WTC11 (cell line): Measurements from ENCODE around the gene FKBP14. TPM values are rescaled to one million over a fixed set of nuclear protein-coding genes. Genes with fewer than 3 reads are reported as not detected.

ENCODE experiments used
- ATAC-seq: fragments of 200-7000 bp; cut with Tn5 transposase; 2 replicates; pipeline ENCODE4 v1.10.0; 2021; ENCODE audit warnings: mild to moderate bottlenecking, moderate library complexity
- CTCF ChIA-PET: fragments of 300-600 bp; sonication (Branson Sonifier 250); formaldehyde crosslinking; loops from one replicate; lab custom pipeline; 2021; ENCODE audit warnings: antibody characterized with exemption; lab: Charles Lee
- POLR2A ChIA-PET: fragments of 350-600 bp; sonication (Branson Sonifier 250); formaldehyde crosslinking; loops from one replicate; lab custom pipeline; 2021; ENCODE audit warnings: antibody characterized with exemption; lab: Charles Lee
- DNase-seq: peaks from one replicate; pipeline ENCODE4 v3.0.0; 2021; ENCODE audit warnings: low spot score
- H3K27ac Mint-ChIP-seq: 2 replicates; pipeline ENCODE4 v1.8.0; 2021; ENCODE audit warnings: mixed read lengths
- H3K27me3 Mint-ChIP-seq: 2 replicates; pipeline ENCODE4 v1.8.0; 2021; ENCODE audit warnings: low read depth, mild to moderate bottlenecking, moderate library complexity, mixed read lengths
- H3K36me3 Mint-ChIP-seq: 2 replicates; pipeline ENCODE4 v1.8.0; 2021; ENCODE audit warnings: mixed read lengths
- H3K4me1 Mint-ChIP-seq: 2 replicates; pipeline ENCODE4 v1.8.0; 2022; ENCODE audit warnings: mixed read lengths
- H3K4me3 Mint-ChIP-seq: 2 replicates; pipeline ENCODE4 v1.8.0; 2021; ENCODE audit warnings: mild to moderate bottlenecking, moderate library complexity, mixed read lengths
- H3K9me3 Mint-ChIP-seq: 2 replicates; pipeline ENCODE4 v1.8.0; 2021; ENCODE audit warnings: mixed read lengths
- ARID4B ChIP-seq: sonication (generic); formaldehyde crosslinking; IDR thresholded peaks from 2 replicates; pipeline ENCODE4 v1.8.0; 2023; ENCODE audit warnings: missing genetic modification reagents, mild to moderate bottlenecking, borderline replicate concordance
- ATF2 ChIP-seq: sonication (generic); formaldehyde crosslinking; IDR thresholded peaks from 2 replicates; pipeline ENCODE4 v1.8.1; 2022; ENCODE audit warnings: low read depth, missing genetic modification reagents, borderline replicate concordance
- CREB1 ChIP-seq: sonication (generic); formaldehyde crosslinking; IDR thresholded peaks from 2 replicates; pipeline ENCODE4 v1.8.0; 2023; ENCODE audit warnings: mild to moderate bottlenecking, missing genetic modification reagents
- EMX1 ChIP-seq: fragments of 250-450 bp; sonication (Bioruptor Pico); IDR thresholded peaks from 2 replicates; pipeline ENCODE4 v1.8.0; 2021; ENCODE audit warnings: mild to moderate bottlenecking
- IRF1 ChIP-seq: sonication (generic); formaldehyde crosslinking; IDR thresholded peaks from 2 replicates; pipeline ENCODE4 v1.8.0; 2023; ENCODE audit warnings: missing genetic modification reagents
- MYBL2 ChIP-seq: sonication (generic); formaldehyde crosslinking; IDR thresholded peaks from 2 replicates; pipeline ENCODE4 v1.8.1; 2023; ENCODE audit warnings: mild to moderate bottlenecking, moderate library complexity, missing genetic modification reagents
- RELA ChIP-seq: sonication (generic); formaldehyde crosslinking; IDR thresholded peaks from 2 replicates; pipeline ENCODE4 v1.8.1; 2022; ENCODE audit warnings: missing genetic modification reagents, mild to moderate bottlenecking, borderline replicate concordance
- RORB ChIP-seq: fragments of 250-450 bp; sonication (Bioruptor Pico); IDR thresholded peaks from 2 replicates; pipeline ENCODE4 v1.9.0; 2021; ENCODE audit warnings: mild to moderate bottlenecking
- SMAD3 ChIP-seq: sonication (generic); formaldehyde crosslinking; IDR thresholded peaks from 2 replicates; pipeline ENCODE4 v1.8.0; 2022; ENCODE audit warnings: missing genetic modification reagents, mild to moderate bottlenecking, borderline replicate concordance
- TEAD1 ChIP-seq: sonication (generic); formaldehyde crosslinking; IDR thresholded peaks from 2 replicates; pipeline ENCODE4 v1.8.0; 2022; ENCODE audit warnings: mild to moderate bottlenecking, missing genetic modification reagents
- ZNF219 ChIP-seq: sonication (generic); formaldehyde crosslinking; IDR thresholded peaks from 2 replicates; pipeline ENCODE4 v1.8.0; 2023; ENCODE audit warnings: missing genetic modification reagents, mild to moderate bottlenecking, borderline replicate concordance
- ZNF281 ChIP-seq: sonication (generic); formaldehyde crosslinking; IDR thresholded peaks from 2 replicates; pipeline ENCODE4 v1.8.0; 2023; ENCODE audit warnings: mild to moderate bottlenecking, missing genetic modification reagents
- ZNF396 ChIP-seq: fragments of 250-450 bp; sonication (Bioruptor Pico); IDR thresholded peaks from 2 replicates; pipeline ENCODE4 v1.8.0; 2021; ENCODE audit warnings: mild to moderate bottlenecking, moderate library complexity, borderline replicate concordance
- ZSCAN18 ChIP-seq: fragments of 250-450 bp; sonication (Bioruptor Pico); IDR thresholded peaks from 2 replicates; pipeline ENCODE4 v2.1.2; 2022; ENCODE audit warnings: mild to moderate bottlenecking, moderate library complexity
- total RNA-seq: library from RNA; stranded (reverse); gene quantifications from 3 replicates; pipeline ENCODE4 v1.2.3, GENCODE V29; 2021

FKBP14 gene
- total RNA-seq, 1 experiment from 2014 or later = 23.0 TPM

GRCh38 chr7:29995652-29996051 lies 30.9 kb downstream of the FKBP14 start:
- Mint-ChIP-seq H3K36me3 (peaks cover 27% of the 10 kb centered on the region), H3K27ac (no peak overlapping the region), H3K4me3 (no peak overlapping the region), H3K27me3 (peaks cover 13% of the 10 kb centered on the region), H3K9me3 (peaks cover 52% of the 10 kb centered on the region), H3K4me1 (peaks cover 9% of the 10 kb centered on the region)
- no peak for ATAC-seq
- DNase-seq = no peak
- TF ChIP-seq TEAD1 (CRISPR knock-in tag) = no peak
- CTCF ChIA-PET = no interaction called here
- POLR2A ChIA-PET = no interaction called here

GRCh38 chr7:29993140-29993539 lies 33.4 kb downstream of the FKBP14 start:
- Mint-ChIP-seq H3K27ac (no peak overlapping the region), H3K9me3 (peaks cover 41% of the 10 kb centered on the region), H3K4me1 (peaks cover 8% of the 10 kb centered on the region), H3K36me3 (peaks cover 24% of the 10 kb centered on the region), H3K4me3 (no peak overlapping the region), H3K27me3 (peaks cover 18% of the 10 kb centered on the region)
- TF ChIP-seq EMX1 (CRISPR knock-in tag) (no peak), SMAD3 (no peak), ARID4B (no peak)
- ATAC-seq (no peak), DNase-seq (no peak)
- CTCF ChIA-PET = interaction anchor here (0.7 to 1.7 kb wide), 4 partner anchors 10 to 73 kb away, joined by 3 to 5 read pairs (median 3); no protein-coding TSS in a partner anchor
- POLR2A ChIA-PET = no interaction called here

GRCh38 chr7:29991937-29992336 lies 34.6 kb downstream of the FKBP14 start:
- ChIA-PET POLR2A (no interaction called here), CTCF (interaction anchor here (1.0 kb wide), 1 partner anchor 70 kb away, joined by 3 read pairs; no protein-coding TSS in a partner anchor)
- peaks cover 19% of the 10 kb centered on the region for H3K36me3 Mint-ChIP-seq
- peaks cover 33% of the 10 kb centered on the region for H3K9me3 Mint-ChIP-seq
- peaks cover 20% of the 10 kb centered on the region for H3K4me1 Mint-ChIP-seq
- H3K27me3 Mint-ChIP-seq = peaks cover 18% of the 10 kb centered on the region
- no peak overlapping the region for H3K4me3 Mint-ChIP-seq
- DNase-seq (no peak), ATAC-seq (no peak)
- H3K27ac Mint-ChIP-seq = no peak overlapping the region
- TF ChIP-seq ZNF281 (CRISPR knock-in tag) (no peak), RELA (CRISPR knock-in tag) (no peak), ARID4B (no peak), IRF1 (CRISPR knock-in tag) (no peak), ZNF396 (CRISPR knock-in tag) (no peak), RORB (CRISPR knock-in tag) (no peak), ZSCAN18 (CRISPR knock-in tag) (no peak), ATF2 (CRISPR knock-in tag) (no peak), MYBL2 (CRISPR knock-in tag) (no peak), SMAD3 (no peak), CREB1 (CRISPR knock-in tag) (no peak), ZNF219 (CRISPR knock-in tag) (no peak)
